H9 (cell line): Measurements from ENCODE around the gene LRRK1. TPM values are rescaled to one million over a fixed set of nuclear protein-coding genes. Genes with fewer than 3 reads are reported as not detected.
A peak's percentile ranks its signal among the peaks of the same experiment; 100 is the strongest.

Experiments used
- DNase-seq: peaks from one replicate; pipeline ENCODE4 v3.0.0-alpha.2; 2017
- H2AFZ ChIP-seq: one replicate; pipeline ENCODE4 v1.6.1; 2013; ENCODE audit warnings: mild to moderate bottlenecking, low read length, control low read depth, moderate library complexity
- H2AK5ac ChIP-seq: 2 replicates; pipeline ENCODE4 v1.6.1; 2013; ENCODE audit warnings: low read length, control low read depth, mixed read lengths; ENCODE audit not compliant: insufficient read length
- H2BK120ac ChIP-seq: one replicate; pipeline ENCODE4 v1.6.1; 2013; ENCODE audit warnings: low read depth, mild to moderate bottlenecking, low read length, control low read depth, inconsistent platforms; ENCODE audit not compliant: poor library complexity, severe bottlenecking
- H2BK12ac ChIP-seq: 2 replicates; pipeline ENCODE4 v1.6.1; 2013; ENCODE audit warnings: low read length, control low read depth, mixed read lengths, low read depth; ENCODE audit not compliant: insufficient read length
- H2BK15ac ChIP-seq: 2 replicates; pipeline ENCODE4 v1.6.1; 2013; ENCODE audit warnings: low read depth, low read length, control low read depth
- H2BK20ac ChIP-seq: one replicate; pipeline ENCODE4 v1.6.1; 2013; ENCODE audit warnings: low read depth, mild to moderate bottlenecking, low read length, control low read depth, inconsistent platforms; ENCODE audit not compliant: poor library complexity, severe bottlenecking
- H2BK5ac ChIP-seq: 2 replicates; pipeline ENCODE4 v1.6.1; 2013; ENCODE audit warnings: low read length, control low read depth, mixed read lengths; ENCODE audit not compliant: insufficient read length
- H3K14ac ChIP-seq: 2 replicates; pipeline ENCODE4 v1.6.1; 2013; ENCODE audit warnings: low read length, control low read depth; ENCODE audit not compliant: insufficient read depth
- H3K18ac ChIP-seq: 2 replicates; pipeline ENCODE4 v1.6.1; 2013; ENCODE audit warnings: low read depth, mild to moderate bottlenecking, mixed read lengths, low read length, control low read depth; ENCODE audit not compliant: insufficient read length
- H3K23ac ChIP-seq: 2 replicates; pipeline ENCODE4 v1.6.1; 2013; ENCODE audit warnings: low read length, control low read depth, mixed read lengths, low read depth; ENCODE audit not compliant: insufficient read length
- H3K23me2 ChIP-seq: 2 replicates; pipeline ENCODE4 v1.6.1; 2013; ENCODE audit warnings: low read depth, mild to moderate bottlenecking, mixed read lengths, low read length, control low read depth; ENCODE audit not compliant: insufficient read length, poor library complexity, severe bottlenecking
- H3K27ac ChIP-seq: 2 replicates; pipeline ENCODE4 v1.5.1; 2013; ENCODE audit warnings: low read length, control low read depth, mixed read lengths, low read depth; ENCODE audit not compliant: insufficient read length
- H3K27me3 ChIP-seq: 2 replicates; pipeline ENCODE4 v1.6.1; 2013; ENCODE audit warnings: low read length, control low read depth, inconsistent platforms; ENCODE audit not compliant: insufficient read depth
- H3K4ac ChIP-seq: 2 replicates; pipeline ENCODE4 v1.6.1; 2013; ENCODE audit warnings: low read depth, mild to moderate bottlenecking, control low read depth, inconsistent platforms, low read length, moderate library complexity
- H3K4me1 ChIP-seq: 2 replicates; pipeline ENCODE4 v1.6.1; 2013; ENCODE audit warnings: low read length, control low read depth, inconsistent platforms; ENCODE audit not compliant: insufficient read depth
- H3K4me2 ChIP-seq: 2 replicates; pipeline ENCODE4 v1.6.1; 2013; ENCODE audit warnings: low read length, control low read depth, mixed read lengths; ENCODE audit not compliant: insufficient read length, insufficient read depth
- H3K56ac ChIP-seq: 2 replicates; pipeline ENCODE4 v1.6.1; 2013; ENCODE audit warnings: low read depth, mild to moderate bottlenecking, mixed read lengths, low read length, control low read depth; ENCODE audit not compliant: insufficient read length
- H3K79me1 ChIP-seq: 2 replicates; pipeline ENCODE4 v1.6.1; 2013; ENCODE audit warnings: low read depth, mild to moderate bottlenecking, moderate library complexity, low read length, control low read depth, inconsistent platforms; ENCODE audit not compliant: insufficient read depth, poor library complexity, severe bottlenecking
- H3K79me2 ChIP-seq: 2 replicates; pipeline ENCODE4 v1.6.1; 2013; ENCODE audit warnings: low read length, control low read depth, inconsistent platforms; ENCODE audit not compliant: insufficient read depth
- H3K9ac ChIP-seq: 2 replicates; pipeline ENCODE4 v1.6.1; 2013; ENCODE audit warnings: low read length, control low read depth, mixed read lengths; ENCODE audit not compliant: insufficient read length; ENCODE audit errors: extremely low read depth
- H3K9me3 ChIP-seq: one replicate; pipeline ENCODE4 v1.6.1; 2013; ENCODE audit warnings: low read depth, low read length, inconsistent platforms; ENCODE audit not compliant: control insufficient read depth
- H3T11ph ChIP-seq: one replicate; pipeline ENCODE4 v1.6.1; 2013; ENCODE audit warnings: mild to moderate bottlenecking, low read length, control low read depth, inconsistent platforms
- H4K20me1 ChIP-seq: one replicate; pipeline ENCODE4 v1.6.1; 2013; ENCODE audit not compliant: control insufficient read depth, insufficient read length, insufficient read depth
- H4K5ac ChIP-seq: 2 replicates; pipeline ENCODE4 v1.6.1; 2013; ENCODE audit warnings: low read depth, mild to moderate bottlenecking, mixed read lengths, low read length, control low read depth; ENCODE audit not compliant: insufficient read length
- H4K8ac ChIP-seq: replicated peaks from 2 replicates; pipeline ENCODE4 v1.6.1; 2013; ENCODE audit warnings: low read length, control low read depth, mixed read lengths, low read depth; ENCODE audit not compliant: insufficient read length
- H4K91ac ChIP-seq: 2 replicates; pipeline ENCODE4 v1.6.1; 2013; ENCODE audit warnings: low read depth, mild to moderate bottlenecking, moderate library complexity, mixed read lengths, low read length, control low read depth; ENCODE audit not compliant: insufficient read length
- H3K27ac Mint-ChIP-seq, 3 experiments: 2 replicates in 2 of 3; 3 replicates in 1 of 3; pipeline ENCODE4 v1.8.0; 2020 to 2021; ENCODE audit warnings: mixed read lengths in 3 of 3, mild to moderate bottlenecking in 1 of 3, moderate library complexity in 1 of 3
- H3K27me3 Mint-ChIP-seq: 2 replicates; pipeline ENCODE4 v1.8.0; 2021; ENCODE audit warnings: low read depth, mild to moderate bottlenecking, moderate library complexity, mixed read lengths
- H3K36me3 Mint-ChIP-seq, 3 experiments: 2 replicates in 2 of 3; 3 replicates in 1 of 3; pipeline ENCODE4 v1.8.0; 2020 to 2021; ENCODE audit warnings: low read depth in 3 of 3, mixed read lengths in 3 of 3; ENCODE audit not compliant: insufficient read depth in 1 of 3
- H3K4me1 Mint-ChIP-seq, 2 experiments: 2 replicates each; pipeline ENCODE4 v1.8.0; 2020; ENCODE audit warnings: mixed read lengths in 2 of 2
- H3K4me3 Mint-ChIP-seq, 2 experiments: 2 replicates in 1 of 2; 3 replicates in 1 of 2; pipeline ENCODE4 v1.8.0; 2020 to 2021; ENCODE audit warnings: mild to moderate bottlenecking in 2 of 2, mixed read lengths in 2 of 2, moderate library complexity in 1 of 2
- H3K9me3 Mint-ChIP-seq, 2 experiments: 2 replicates in 1 of 2; 3 replicates in 1 of 2; pipeline ENCODE4 v1.8.0; 2020; ENCODE audit warnings: mild to moderate bottlenecking in 2 of 2, mixed read lengths in 2 of 2, moderate library complexity in 1 of 2
- CTCF ChIP-seq: fragments of 200-600 bp; sonication (generic); conservative IDR thresholded peaks from 3 replicates; pipeline ENCODE4 v1.8.0; 2021; ENCODE audit warnings: antibody characterized with exemption, mild to moderate bottlenecking
- WGBS: extraction: QIAGEN DNeasy Blood & Tissue Kit; methylation state at CpG from one replicate; pipeline ENCODE4 v1.1.7; 2013; ENCODE audit warnings: missing lambda C conversion rate, low lambda C conversion rate, mixed read lengths; ENCODE audit not compliant: insufficient read length; ENCODE audit errors: extremely low coverage; 5-methylcytosine and 5-hydroxymethylcytosine counted together
- total RNA-seq: library from RNA; stranded (reverse); gene quantifications from 2 replicates; pipeline ENCODE4 v1.2.1, GENCODE V29; 2021

Gene LRRK1
- total RNA-seq, 1 experiment from 2014 or later: 4.0 TPM

- Mint-ChIP-seq H3K4me3 (no peak overlapping the region), H3K9me3 (peaks cover 0 to under 1% of the 10 kb centered on the region in 2 experiments; a peak in 2 of 5 replicates), H3K4me1 (peaks cover 36 to 38% of the 10 kb centered on the region in 2 experiments), H3K27ac (peak overlapping the region in 1 of 3 experiments; percentile 82; a peak in 1 of 7 replicates), H3K27me3 (peaks cover 15% of the 10 kb centered on the region), H3K36me3 (peaks cover 0 to 1% (median 0%) of the 10 kb centered on the region in 3 experiments; a peak in 2 of 7 replicates)
- no peak overlapping the region for H4K91ac ChIP-seq
- H2AK5ac ChIP-seq: no peak overlapping the region
- H2BK12ac ChIP-seq: no peak overlapping the region
- TF ChIP-seq CTCF: no peak
- no peak overlapping the region for H3K27ac ChIP-seq
- H3K27me3 ChIP-seq: no peaks in the 10 kb centered on the region
- H2BK5ac ChIP-seq: no peak overlapping the region
- no peak overlapping the region for H2BK15ac ChIP-seq
- H3K4ac ChIP-seq: no peak overlapping the region
- peaks cover 2% of the 10 kb centered on the region for H4K20me1 ChIP-seq
- no peaks in the 10 kb centered on the region for H3K79me1 ChIP-seq
- no CpG with 5 or more reads among the region's 20 CpGs for WGBS
- H3K18ac ChIP-seq: no peak overlapping the region
- no peak overlapping the region for H3K56ac ChIP-seq
- H4K5ac ChIP-seq: no peak overlapping the region
- no peak overlapping the region for H2AFZ ChIP-seq
- no peak overlapping the region for H3K4me2 ChIP-seq
- H3K9me3 ChIP-seq: no peaks in the 10 kb centered on the region
- no peak overlapping the region for H4K8ac ChIP-seq
- H3K79me2 ChIP-seq: no peaks in the 10 kb centered on the region
- no peak overlapping the region for H3K14ac ChIP-seq
- no peak overlapping the region for H3T11ph ChIP-seq
- peak; percentile 27 for DNase-seq
- no peak overlapping the region for H2BK120ac ChIP-seq
- H2BK20ac ChIP-seq: no peak overlapping the region
- H3K4me1 ChIP-seq: peaks cover 7% of the 10 kb centered on the region
- peaks cover 3% of the 10 kb centered on the region for H3K23me2 ChIP-seq
- no peak overlapping the region for H3K9ac ChIP-seq
- no peak overlapping the region for H3K23ac ChIP-seq
Observed at GRCh38 chr15:101012326-101013200, 93.4 kb downstream of the LRRK1 start.
